GM12878 (cell line): ENCODE data around the gene UMPS. TPM values are rescaled to one million over a fixed set of nuclear protein-coding genes. Genes with fewer than 3 reads are reported as not detected.

Experiments
- ATAC-seq: fragments of 200-7000 bp; cut with Tn5 transposase; 3 replicates; pipeline ENCODE4 v1.9.1; 2020; ENCODE audit warnings: mild to moderate bottlenecking, moderate library complexity
- BruUV-seq: library from RNA; stranded (reverse); fragments of 400-500 nt; replicated peaks from 2 replicates; lab custom pipeline; 2021; lab: Mats Ljungman, UMichigan
- CTCF ChIA-PET: fragments of 300-600 bp; sonication (Branson Sonifier 250); formaldehyde crosslinking; extraction: SDS; loops from one replicate; lab custom pipeline; 2021; ENCODE audit warnings: inconsistent platforms; lab: Yijun Ruan, JAX
- POLR2A ChIA-PET: fragments of 350-600 bp; formaldehyde crosslinking; extraction: SDS; loops from one replicate; lab custom pipeline; 2021; ENCODE audit warnings: inconsistent platforms; lab: Charles Lee
- RAD21 ChIA-PET: fragments of 300-600 bp; sonication (Branson Sonifier 250); formaldehyde crosslinking; loops from one replicate; lab custom pipeline; 2023; ENCODE audit warnings: antibody characterized with exemption; ENCODE audit not compliant: unreplicated experiment; lab: Charles Lee
- SMC1A ChIA-PET: fragments of 300-600 bp; sonication (Branson Sonifier 250); formaldehyde crosslinking; loops from one replicate; lab custom pipeline; 2023; ENCODE audit not compliant: unreplicated experiment, uncharacterized antibody; lab: Charles Lee
- DNase-seq: peaks from one replicate; pipeline ENCODE4 v3.0.0-alpha.2; 2011; ENCODE audit warnings: low read depth, low spot score
- FAIRE-seq: peaks from 3 replicates; lab custom pipeline; 2011; peaks lifted over from hg19 to GRCh38; lab: Jason Lieb, UNC
- H2AFZ ChIP-seq: 2 replicates; pipeline ENCODE4 v1.6.0; 2011; ENCODE audit warnings: low read depth, low read length, control low read depth; ENCODE audit not compliant: control insufficient read depth
- H3K27ac ChIP-seq: 2 replicates; pipeline ENCODE4 v1.5.1; 2011; ENCODE audit warnings: control low read depth; ENCODE audit not compliant: control insufficient read depth, insufficient read depth
- H3K27me3 ChIP-seq, 2 experiments: replicated peaks in 1 of 2; 2 replicates each; pipeline versions ENCODE4 v1.6.0 to v1.6.1; 2011; ENCODE audit warnings: low read length in 1 of 2; ENCODE audit not compliant: control insufficient read depth in 2 of 2, insufficient read depth in 2 of 2
- H3K36me3 ChIP-seq, 2 experiments: 2 replicates each; pipeline ENCODE4 v1.5.1; 2011; ENCODE audit warnings: low read length in 1 of 2; ENCODE audit not compliant: control insufficient read depth in 2 of 2, insufficient read depth in 2 of 2
- H3K4me1 ChIP-seq: 2 replicates; pipeline ENCODE4 v1.6.1; 2011; ENCODE audit warnings: mild to moderate bottlenecking, low read length, moderate library complexity, mixed read lengths; ENCODE audit not compliant: control insufficient read depth, insufficient read depth
- H3K4me2 ChIP-seq: 2 replicates; pipeline ENCODE4 v1.6.0; 2011; ENCODE audit warnings: control low read depth; ENCODE audit not compliant: control insufficient read depth, insufficient read depth
- H3K4me3 ChIP-seq: fragments of 200-600 bp; sonication (generic); 2 replicates; pipeline ENCODE4 v1.5.1; 2016
- H3K79me2 ChIP-seq: 2 replicates; pipeline ENCODE4 v1.6.0; 2011; ENCODE audit warnings: low read length; ENCODE audit not compliant: control insufficient read depth, insufficient read depth
- H3K9ac ChIP-seq: 2 replicates; pipeline ENCODE4 v1.8.0; 2011; ENCODE audit warnings: low read length, control low read depth, mixed read lengths; ENCODE audit not compliant: control insufficient read depth, insufficient read depth
- H3K9me3 ChIP-seq: replicated peaks from 3 replicates; pipeline ENCODE4 v1.5.1; 2011; ENCODE audit warnings: mild to moderate bottlenecking, low read length; ENCODE audit not compliant: control insufficient read depth, insufficient read depth
- H4K20me1 ChIP-seq: 2 replicates; pipeline ENCODE4 v1.6.0; 2011; ENCODE audit not compliant: control insufficient read depth, insufficient read depth
- ATF7 ChIP-seq: fragments of 450-650 bp; IDR thresholded peaks from 2 replicates; pipeline ENCODE4 v1.6.1; 2016; ENCODE audit warnings: low read depth, mild to moderate bottlenecking
- CREB1 ChIP-seq: IDR thresholded peaks from 2 replicates; pipeline ENCODE4 v1.6.1; 2012; ENCODE audit warnings: low read depth, mild to moderate bottlenecking, inconsistent platforms
- IKZF2 ChIP-seq, 2 experiments: fragments of 450-650 bp; IDR thresholded peaks; 2 replicates each; pipeline ENCODE4 v1.6.1; 2017; ENCODE audit warnings: mild to moderate bottlenecking in 2 of 2, moderate library complexity in 2 of 2
- JUNB ChIP-seq: IDR thresholded peaks from 2 replicates; pipeline ENCODE4 v1.6.1; 2016; ENCODE audit warnings: antibody characterized with exemption, mild to moderate bottlenecking
- JUND ChIP-seq: IDR thresholded peaks from 2 replicates; pipeline ENCODE4 v1.6.1; 2012; ENCODE audit warnings: low read depth, mild to moderate bottlenecking, low read length, improper control_type of control experiment, moderate library complexity
- NFYA ChIP-seq: IDR thresholded peaks from 2 replicates; pipeline ENCODE4 v1.6.1; 2011; ENCODE audit warnings: low read depth, mild to moderate bottlenecking, low read length, improper control_type of control experiment, borderline replicate concordance
- NRF1 ChIP-seq: conservative IDR thresholded peaks from 2 replicates; pipeline ENCODE4 v1.6.1; 2011; ENCODE audit warnings: mild to moderate bottlenecking, low read depth, low read length, improper control_type of control experiment
- PRDM15 ChIP-seq: fragments of 450-650 bp; formaldehyde crosslinking; IDR thresholded peaks from 2 replicates; pipeline ENCODE4 v1.4.0; 2020; ENCODE audit warnings: mild to moderate bottlenecking, moderate library complexity
- RCOR1 ChIP-seq: conservative IDR thresholded peaks from 2 replicates; pipeline ENCODE4 v1.6.1; 2012; ENCODE audit warnings: low read depth, low read length, improper control_type of control experiment
- RUNX3 ChIP-seq: IDR thresholded peaks from 2 replicates; pipeline ENCODE4 v1.6.1; 2012; ENCODE audit warnings: low read length, inconsistent platforms
- STAT1 ChIP-seq: fragments of 450-650 bp; conservative IDR thresholded peaks from 2 replicates; pipeline ENCODE4 v1.6.1; 2014; ENCODE audit warnings: antibody characterized with exemption, mild to moderate bottlenecking
- TARDBP ChIP-seq: IDR thresholded peaks from 2 replicates; pipeline ENCODE4 v1.6.1; 2016; ENCODE audit warnings: borderline replicate concordance
- ZBTB4 ChIP-seq: fragments of 450-650 bp; formaldehyde crosslinking; IDR thresholded peaks from 2 replicates; pipeline ENCODE4 v1.4.0; 2022; ENCODE audit warnings: mild to moderate bottlenecking, moderate library complexity
- ZNF592 ChIP-seq: fragments of 450-650 bp; IDR thresholded peaks from 2 replicates; pipeline ENCODE4 v1.6.1; 2017; ENCODE audit warnings: mild to moderate bottlenecking, moderate library complexity
- WGBS: methylation state at CpG from one replicate; pipeline ENCODE4 v1.1.6; 2016; ENCODE audit warnings: low lambda C conversion rate; ENCODE audit not compliant: insufficient replicate concordance, insufficient coverage; ENCODE audit errors: missing lambda C conversion rate; 5-methylcytosine and 5-hydroxymethylcytosine counted together
- in situ Hi-C: fragments of 300-500 bp; cut with MboI; formaldehyde crosslinking; loops from 9 replicates; pipeline ENCODE4 v1.14.3; 2018; ENCODE audit warnings: mixed read lengths
- intact Hi-C: fragments of 100-400 bp; cut with micrococcal nuclease; formaldehyde crosslinking; loops from one replicate; pipeline ENCODE4 v1.14.2; 2022; ENCODE audit not compliant: unreplicated experiment
- polyA plus RNA-seq, 11 experiments: library from polyadenylated mRNA; depleted of rRNA in 4 of 11; unstranded in 6 of 11; stranded (reverse) in 5 of 11; fragments of >200 nt; fragmentation: Nextera tagmentation in 4 of 11; fragmentation: Illumina TruSeq in 1 of 11; extraction: Ambion mirVana in 4 of 11; extraction: Trizol in 1 of 11; gene quantifications; 1 replicate in 1 of 11; 2 replicates in 10 of 11; pipeline versions ENCODE4 v1.2.1 to v1.2.3, GENCODE V29; 2011 to 2016; ENCODE audit warnings: inconsistent platforms in 2 of 11, missing spikeins in 2 of 11, low read depth in 1 of 11
- total RNA-seq, 4 experiments: library from RNA; depleted of rRNA in 3 of 4; stranded (reverse); fragments of >200 nt in 3 of 4; fragmentation: Illumina TruSeq in 1 of 4; extraction: Trizol in 1 of 4; gene quantifications; 2 replicates each; pipeline versions ENCODE4 v1.2.1 to v1.2.3, GENCODE V29; 2013 to 2021

UMPS gene
- total and polyA plus RNA-seq, 10 of the 15 experiments (the other 5 are each of a cell fraction or from before 2014, with no cell fraction given) = 30.6 to 82.8 (median 49.5) TPM

- Histone ChIP-seq H4K20me1 (no peaks in the 10 kb centered on the region), H3K4me3 (no peak overlapping the region), H3K27me3 (peaks cover 1 to 5% of the 10 kb centered on the region in 2 experiments; a peak in 3 of 4 replicates), H3K79me2 (no peaks in the 10 kb centered on the region), H3K36me3 (no peaks in the 10 kb centered on the region), H3K4me2 (no peak overlapping the region), H3K4me1 (no peaks in the 10 kb centered on the region), H3K27ac (no peak overlapping the region), H3K9ac (no peak overlapping the region), H3K9me3 (no peaks in the 10 kb centered on the region), H2AFZ (no peak overlapping the region)
- in situ Hi-C loops = no loop called here
- BruUV-seq = no TSS peak
- WGBS = 27% methylated on average over 11 of the region's 11 CpGs
- ChIA-PET CTCF (no interaction called here), SMC1A (interaction anchor here (0.8 kb wide), 1 partner anchor 20 kb away, joined by 3 read pairs; no protein-coding TSS in a partner anchor), RAD21 (interaction anchor here (0.7 kb wide), 1 partner anchor 26 kb away, joined by 3 read pairs; no protein-coding TSS in a partner anchor), POLR2A (no interaction called here)
- intact Hi-C loops = no loop called here
- DNase-seq (no peak), FAIRE-seq (no peak), ATAC-seq (no peak)
- TF ChIP-seq RUNX3 (no peak), ZNF592 (no peak), TARDBP (no peak), JUND (no peak), RCOR1 (no peak), IKZF2 (IDR thresholded peaks at IDR 0.05) (no peak), ATF7 (no peak), NFYA (no peak), PRDM15 (CRISPR knock-in tag) (no peak), STAT1 (no peak), CREB1 (no peak), NRF1 (no peak), ZBTB4 (CRISPR knock-in tag) (no peak), JUNB (no peak)
Measured at GRCh38 chr3:124714223-124714853, 15.9 kb upstream of the UMPS start.
